Testis (tissue), 2 donors: ENCODE measurements around the gene MTURN.

ENCODE experiments used
- POLR2A ChIP-seq: fragments of 450-650 bp; IDR thresholded peaks from one replicate; pipeline ENCODE4 v1.6.1; 2017; ENCODE audit warnings: antibody characterized with exemption, mild to moderate bottlenecking, moderate library complexity
- TF ChIP-seq, protein P1 (sequence below), 3 experiments: fragments of 450-650 bp in 2 of 3; fragments of 200-600 bp in 1 of 3; sonication (generic) in 1 of 3; IDR thresholded peaks; one replicate each; pipeline ENCODE4 v1.5.1; 2016 to 2019; ENCODE audit warnings: antibody characterized with exemption in 3 of 3, mild to moderate bottlenecking in 2 of 3, moderate library complexity in 1 of 3

DNA sequence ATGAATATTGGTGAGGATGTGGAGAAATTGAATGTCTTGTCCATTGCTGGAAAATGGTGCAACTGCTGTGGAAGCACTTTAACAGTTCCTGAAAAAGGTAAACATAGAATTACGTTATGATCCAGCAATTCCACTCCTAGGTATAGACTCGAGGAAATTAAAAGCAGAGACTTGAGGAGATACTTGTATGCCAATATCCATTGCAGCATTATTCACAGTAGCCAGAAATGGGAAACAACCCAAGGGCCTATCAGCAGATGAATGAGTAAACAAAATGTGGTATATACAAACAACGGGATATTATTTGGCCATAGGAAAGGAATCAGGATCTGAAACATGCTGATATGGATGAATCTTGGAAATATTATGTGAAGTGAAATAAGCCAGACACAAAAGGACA, 32.5 kb upstream of the MTURN start:
- TF ChIP-seq, protein P1, sequence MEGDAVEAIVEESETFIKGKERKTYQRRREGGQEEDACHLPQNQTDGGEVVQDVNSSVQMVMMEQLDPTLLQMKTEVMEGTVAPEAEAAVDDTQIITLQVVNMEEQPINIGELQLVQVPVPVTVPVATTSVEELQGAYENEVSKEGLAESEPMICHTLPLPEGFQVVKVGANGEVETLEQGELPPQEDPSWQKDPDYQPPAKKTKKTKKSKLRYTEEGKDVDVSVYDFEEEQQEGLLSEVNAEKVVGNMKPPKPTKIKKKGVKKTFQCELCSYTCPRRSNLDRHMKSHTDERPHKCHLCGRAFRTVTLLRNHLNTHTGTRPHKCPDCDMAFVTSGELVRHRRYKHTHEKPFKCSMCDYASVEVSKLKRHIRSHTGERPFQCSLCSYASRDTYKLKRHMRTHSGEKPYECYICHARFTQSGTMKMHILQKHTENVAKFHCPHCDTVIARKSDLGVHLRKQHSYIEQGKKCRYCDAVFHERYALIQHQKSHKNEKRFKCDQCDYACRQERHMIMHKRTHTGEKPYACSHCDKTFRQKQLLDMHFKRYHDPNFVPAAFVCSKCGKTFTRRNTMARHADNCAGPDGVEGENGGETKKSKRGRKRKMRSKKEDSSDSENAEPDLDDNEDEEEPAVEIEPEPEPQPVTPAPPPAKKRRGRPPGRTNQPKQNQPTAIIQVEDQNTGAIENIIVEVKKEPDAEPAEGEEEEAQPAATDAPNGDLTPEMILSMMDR (IDR thresholded peaks at IDR 0.05) = no peak
- TF ChIP-seq POLR2A = no peak
